Liver (tissue), 9 donors: ENCODE data around the gene IFT172. TPM values are rescaled to one million over a fixed set of nuclear protein-coding genes. Genes with fewer than 3 reads are reported as not detected.

ENCODE experiments used
- DNase-seq: peaks from one replicate; pipeline ENCODE4 v3.0.0-alpha.2; 2017; ENCODE audit warnings: low spot score
- H3K27ac ChIP-seq, 2 donors: one replicate each; pipeline ENCODE4 v1.7.0; 2013; ENCODE audit warnings: inconsistent platforms in 2 of 2, low read length in 2 of 2, control low read depth in 1 of 2, low read depth in 1 of 2, mild to moderate bottlenecking in 1 of 2
- H3K27me3 ChIP-seq, 4 donors: one replicate each; pipeline versions ENCODE4 v1.6.1 to v1.7.0; 2013; ENCODE audit warnings: low read length in 3 of 4, inconsistent platforms in 1 of 4, mild to moderate bottlenecking in 1 of 4, moderate library complexity in 1 of 4; ENCODE audit not compliant: control insufficient read depth in 4 of 4, insufficient read depth in 4 of 4
- H3K36me3 ChIP-seq, 4 donors: one replicate each; pipeline versions ENCODE4 v1.6.1 to v1.7.0; 2013; ENCODE audit warnings: low read length in 3 of 4, mild to moderate bottlenecking in 3 of 4, low read depth in 1 of 4, moderate library complexity in 1 of 4; ENCODE audit not compliant: control insufficient read depth in 4 of 4, insufficient read depth in 3 of 4
- H3K4me1 ChIP-seq, 4 donors: one replicate each; pipeline versions ENCODE4 v1.6.1 to v1.7.0; 2013; ENCODE audit warnings: low read length in 3 of 4, mild to moderate bottlenecking in 3 of 4, moderate library complexity in 1 of 4; ENCODE audit not compliant: control insufficient read depth in 4 of 4, insufficient read depth in 4 of 4
- H3K4me3 ChIP-seq, 3 donors: one replicate each; pipeline versions ENCODE4 v1.6.1 to v1.7.0; 2013; ENCODE audit warnings: low read length in 3 of 3, control low read depth in 1 of 3, low read depth in 1 of 3, mild to moderate bottlenecking in 1 of 3
- H3K9ac ChIP-seq, 2 donors: one replicate each; pipeline ENCODE4 v1.7.0; 2013; ENCODE audit warnings: low read length in 2 of 2, mild to moderate bottlenecking in 2 of 2, moderate library complexity in 2 of 2, control low read depth in 1 of 2, low read depth in 1 of 2
- H3K9me3 ChIP-seq, 4 donors: one replicate each; pipeline versions ENCODE4 v1.6.1 to v1.7.0; 2013; ENCODE audit warnings: low read length in 3 of 4; ENCODE audit not compliant: control insufficient read depth in 4 of 4
- ATF3 ChIP-seq: IDR thresholded peaks from 2 replicates; pipeline ENCODE4 v1.6.1; 2016; ENCODE audit warnings: antibody characterized with exemption
- CTCF ChIP-seq: fragments of 150-350 bp; IDR thresholded peaks from 2 replicates; pipeline ENCODE4 v1.5.1; 2017; ENCODE audit warnings: improper control_type of control experiment, low read depth, low read length; ENCODE audit not compliant: missing input control
- EGR1 ChIP-seq, 2 donors: IDR thresholded peaks; 2 replicates each; pipeline ENCODE4 v1.6.1; 2016 to 2018; ENCODE audit warnings: antibody characterized with exemption in 2 of 2, low read depth in 2 of 2
- FOXA1 ChIP-seq: IDR thresholded peaks from 2 replicates; pipeline ENCODE4 v1.6.1; 2016; ENCODE audit warnings: antibody characterized with exemption
- GABPA ChIP-seq, 2 donors: IDR thresholded peaks in 1 of 2; conservative IDR thresholded peaks in 1 of 2; 2 replicates each; pipeline ENCODE4 v1.6.1; 2016; ENCODE audit warnings: antibody characterized with exemption in 2 of 2, mild to moderate bottlenecking in 1 of 2, moderate library complexity in 1 of 2
- HNF4A ChIP-seq, 2 donors: conservative IDR thresholded peaks; 2 replicates each; pipeline ENCODE4 v1.6.1; 2016; ENCODE audit warnings: antibody characterized with exemption in 2 of 2, mild to moderate bottlenecking in 2 of 2
- HNF4G ChIP-seq: IDR thresholded peaks from 2 replicates; pipeline ENCODE4 v1.6.1; 2016; ENCODE audit warnings: antibody characterized with exemption
- JUND ChIP-seq, 2 donors: IDR thresholded peaks; 2 replicates each; pipeline ENCODE4 v1.6.1; 2016; ENCODE audit warnings: antibody characterized with exemption in 2 of 2
- MAX ChIP-seq: IDR thresholded peaks from 2 replicates; pipeline ENCODE4 v1.6.1; 2016; ENCODE audit warnings: antibody characterized with exemption
- NR2F2 ChIP-seq: IDR thresholded peaks from 2 replicates; pipeline ENCODE4 v1.6.1; 2016; ENCODE audit warnings: antibody characterized with exemption
- RAD21 ChIP-seq, 2 donors: IDR thresholded peaks; 2 replicates each; pipeline ENCODE4 v1.6.1; 2016; ENCODE audit warnings: antibody characterized with exemption in 2 of 2, mild to moderate bottlenecking in 2 of 2
- REST ChIP-seq: IDR thresholded peaks from 2 replicates; pipeline ENCODE4 v1.6.1; 2016; ENCODE audit warnings: antibody characterized with exemption, mild to moderate bottlenecking
- RXRA ChIP-seq, 2 donors: IDR thresholded peaks; 2 replicates each; pipeline ENCODE4 v1.6.1; 2017 to 2018; ENCODE audit warnings: antibody characterized with exemption in 2 of 2, mild to moderate bottlenecking in 1 of 2
- SP1 ChIP-seq: IDR thresholded peaks from 2 replicates; pipeline ENCODE4 v1.6.1; 2018; ENCODE audit warnings: antibody characterized with exemption, mild to moderate bottlenecking
- TAF1 ChIP-seq: conservative IDR thresholded peaks from 2 replicates; pipeline ENCODE4 v1.6.1; 2016; ENCODE audit warnings: antibody characterized with exemption, mild to moderate bottlenecking
- YY1 ChIP-seq: IDR thresholded peaks from 2 replicates; pipeline ENCODE4 v1.6.1; 2016; ENCODE audit warnings: antibody characterized with exemption, mild to moderate bottlenecking
- ZBTB33 ChIP-seq: IDR thresholded peaks from 2 replicates; pipeline ENCODE4 v1.6.1; 2016; ENCODE audit warnings: antibody characterized with exemption
- WGBS: extraction: QIAGEN DNeasy Blood & Tissue Kit; methylation state at CpG from one replicate; pipeline ENCODE4 v1.1.7; 2013; 5-methylcytosine and 5-hydroxymethylcytosine counted together
- polyA plus RNA-seq, 2 donors: library from polyadenylated mRNA; stranded (reverse) in 1 of 2; unstranded in 1 of 2; fragments of 200-250 nt in 1 of 2; fragments of >200 nt in 1 of 2; fragmentation: Nextera tagmentation in 1 of 2; extraction: Ambion mirVana in 1 of 2; gene quantifications; one replicate each; pipeline versions ENCODE4 v1.2.1 to v1.2.3, GENCODE V29; 2013 to 2015
- total RNA-seq, 2 donors: library from RNA; depleted of rRNA; stranded (reverse); fragments of >200 nt; gene quantifications; one replicate each; pipeline ENCODE4 v1.2.3, GENCODE V29; 2014
- donor health status: healthy.
- donor health status: healthy.
- donor health status: healthy.
- donor health status: healthy.
- donor health status: healthy.

Gene IFT172
- total and polyA plus RNA-seq, 4 donors, result 2.6 to 9.8 (median 6.3) TPM

- Histone ChIP-seq H3K27ac (no peak overlapping the region), H3K4me1 (peaks cover 0 to 10% (median 9%) of the 10 kb centered on the region in 4 donors), H3K9ac (no peak overlapping the region), H3K4me3 (no peak overlapping the region), H3K27me3 (no peaks in the 10 kb centered on the region), H3K9me3 (no peaks in the 10 kb centered on the region), H3K36me3 (peaks cover 1 to 44% (median 32%) of the 10 kb centered on the region in 4 donors)
- no peak for TF ChIP-seq MAX
- TF ChIP-seq NR2F2, result no peak
- TF ChIP-seq HNF4G, result no peak
- no peak for TF ChIP-seq ATF3
- no peak for TF ChIP-seq SP1
- TF ChIP-seq TAF1, result no peak
- TF ChIP-seq YY1, result no peak
- TF ChIP-seq REST, result no peak
- no peak for TF ChIP-seq ZBTB33
- no peak for TF ChIP-seq JUND (IDR thresholded peaks at IDR 0.05)
- no peak for TF ChIP-seq RAD21 (IDR thresholded peaks at IDR 0.05)
- no peak for TF ChIP-seq HNF4A (conservative IDR thresholded peaks at IDR 0.05)
- TF ChIP-seq EGR1 (IDR thresholded peaks at IDR 0.05; ENCODE audit: low read depth in 2 of 2), result no peak
- DNase-seq, result no peak
- WGBS, result 94% methylated on average over 7 of the region's 7 CpGs
Observed at GRCh38 chr2:27522400-27522945, 32.9 kb upstream of the IFT172 start.

GRCh38 chr2:27520316-27520715, 30.8 kb upstream of the IFT172 start:
- no peak for DNase-seq
- no peak for TF ChIP-seq FOXA1
- TF ChIP-seq MAX, result no peak
- TF ChIP-seq JUND (IDR thresholded peaks at IDR 0.05), result no peak
- no peak for TF ChIP-seq CTCF
- TF ChIP-seq RAD21 (IDR thresholded peaks at IDR 0.05), result peak; percentile 22 to 45
- no peak for TF ChIP-seq GABPA (IDR thresholded peaks at IDR 0.05 in 1 of 2, conservative IDR thresholded peaks at IDR 0.05 in 1 of 2)
- peak; percentile 70 for TF ChIP-seq SP1
- peak; percentile 83 to 87 for TF ChIP-seq HNF4A (conservative IDR thresholded peaks at IDR 0.05)
- TF ChIP-seq RXRA (IDR thresholded peaks at IDR 0.05), result peak; percentile 48 to 67
- no peak for TF ChIP-seq NR2F2
- TF ChIP-seq REST, result peak; percentile 38
- TF ChIP-seq TAF1, result no peak
- no peak for TF ChIP-seq ATF3
- TF ChIP-seq HNF4G, result peak; percentile 65
- TF ChIP-seq YY1, result no peak

More at GRCh38 chr2:27520316-27520715, 30.8 kb upstream of the IFT172 start:
- Histone ChIP-seq H3K27me3 (no peaks in the 10 kb centered on the region), H3K9me3 (no peaks in the 10 kb centered on the region), H3K4me3 (no peak overlapping the region), H3K4me1 (peaks cover 0 to 10% (median 9%) of the 10 kb centered on the region in 4 donors), H3K27ac (no peak overlapping the region), H3K9ac (no peak overlapping the region), H3K36me3 (peaks cover 3 to 48% (median 32%) of the 10 kb centered on the region in 4 donors)
- WGBS, result 43% methylated on average over 2 of the region's 2 CpGs
